Pancreas (tissue), 10 donors: ENCODE data around the gene FEZ2. TPM values are rescaled to one million over a fixed set of nuclear protein-coding genes. Genes with fewer than 3 reads are reported as not detected.

ENCODE experiments used
- ATAC-seq, 4 donors: fragments of 200-7000 bp; cut with Tn5 transposase; one replicate each; pipeline versions ENCODE4 v1.8.0 to v1.9.1; 2020; ENCODE audit warnings: mild to moderate bottlenecking in 4 of 4, moderate library complexity in 4 of 4
- DNase-seq, 6 donors: peaks; one replicate each; pipeline ENCODE4 v3.0.0-alpha.2; 2020
- FAIRE-seq: peaks from 2 replicates; lab custom pipeline; 2012; peaks lifted over from hg19 to GRCh38; lab: Jason Lieb, UNC
- H3K27ac ChIP-seq, 4 donors: fragments of 200-600 bp; sonication (generic); 1 replicate in 3 of 4; 2 replicates in 1 of 4; pipeline versions ENCODE4 v1.5.0 to v1.8.0; 2020
- H3K27me3 ChIP-seq, 4 donors: fragments of 200-600 bp; one replicate each; pipeline ENCODE4 v1.8.0; 2021
- H3K36me3 ChIP-seq, 3 donors: fragments of 200-600 bp; sonication (generic) in 1 of 3; one replicate each; pipeline versions ENCODE4 v1.5.0 to v1.8.0; 2020 to 2021
- H3K4me1 ChIP-seq, 3 donors: fragments of 200-600 bp; one replicate each; pipeline ENCODE4 v1.8.0; 2021
- H3K4me3 ChIP-seq, 4 donors: fragments of 200-600 bp; sonication (generic) in 2 of 4; one replicate each; pipeline versions ENCODE4 v1.5.0 to v1.8.0; 2020 to 2021
- H3K9me3 ChIP-seq, 4 donors: fragments of 200-600 bp; one replicate each; pipeline ENCODE4 v1.8.0; 2021
- CTCF ChIP-seq, 4 donors: fragments of 200-600 bp; sonication (generic) in 3 of 4; IDR thresholded peaks; one replicate each; pipeline versions ENCODE4 v1.5.0 to v1.8.0; 2021; ENCODE audit warnings: antibody characterized with exemption in 4 of 4
- WGBS, 2 donors: extraction: QIAGEN DNeasy Blood & Tissue Kit; methylation state at CpG; one replicate each; pipeline ENCODE4 v1.1.7; 2013; 5-methylcytosine and 5-hydroxymethylcytosine counted together
- intact Hi-C, 3 donors: fragments of 100-400 bp; cut with DNase I; formaldehyde crosslinking; loops; one replicate each; pipeline versions ENCODE4 v1.11.1 to v1.14.2; 2022
- polyA plus RNA-seq, 2 donors: library from polyadenylated mRNA; stranded (reverse); fragments of 200-250 nt; gene quantifications; one replicate each; pipeline ENCODE4 v1.2.3, GENCODE V29; 2013
- total RNA-seq, 6 donors: library from RNA; stranded (reverse); fragmentation: NEBNext Ultra II Directional in 4 of 6; extraction: Animal tissue kit (Norgen Biotek cat#: 25700) in 4 of 6; gene quantifications; one replicate each; pipeline versions ENCODE4 v1.2.1 to v1.2.4, GENCODE V29; 2021 to 2023
- donor health status: healthy with polysubstance abuse.
- donor health status: DM: no; HTN: no; CAD: no; lungs with moderate emphysema.
- donor health status: DM: no; HTN: no; CAD: no.
- donor health status: control.
- donor health status: control.
- donor health status: Bipolar disorder and iron deficiency.
- donor health status: DM: yes; HTN: yes; CAD: no.
- donor health status: DM: no; HTN: no; CAD: no.
- donor health status: DM: no; HTN: no; CAD: no.
- donor health status: DM: yes; HTN: yes; CAD: no.

Gene FEZ2
- total and polyA plus RNA-seq, 8 donors: 7.0 to 18.2 (median 9.4) TPM

DNA sequence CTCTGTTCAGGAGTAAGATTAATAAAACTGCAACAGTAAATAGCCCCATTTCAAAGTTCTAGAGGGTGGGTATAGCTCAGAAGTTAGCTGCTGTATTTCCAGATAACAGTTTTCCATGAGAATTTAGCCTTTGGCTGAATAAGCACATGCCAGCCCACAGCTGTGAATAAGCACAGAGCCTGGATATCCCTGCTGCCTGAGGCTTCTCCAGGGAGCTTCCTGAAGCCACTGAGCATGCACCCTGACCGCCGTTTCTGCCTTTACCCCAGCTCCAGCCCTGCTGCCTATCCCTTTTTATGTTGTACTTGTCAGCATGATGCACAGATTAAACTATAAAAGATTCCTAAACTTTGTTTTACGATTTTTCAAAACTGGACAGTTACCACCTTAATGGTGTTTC is 85.3 kb downstream of the FEZ2 start:
- no peak for ATAC-seq
- Histone ChIP-seq H3K36me3 (peaks cover 0 to 9% (median 0%) of the 10 kb centered on the region in 3 donors), H3K27ac (no peak overlapping the region), H3K4me3 (no peak overlapping the region), H3K9me3 (no peaks in the 10 kb centered on the region), H3K27me3 (no peaks in the 10 kb centered on the region), H3K4me1 (no peaks in the 10 kb centered on the region)
- intact Hi-C loops: no loop called here
- no peak for DNase-seq
- FAIRE-seq: no peak
- WGBS, 2 donors: 70 to 74% methylated on average over 3 of the region's 3 CpGs
- TF ChIP-seq CTCF (IDR thresholded peaks at IDR 0.05): no peak

- intact Hi-C loops: no loop called here
- no peaks in the 10 kb centered on the region for H3K4me1 ChIP-seq
- H3K9me3 ChIP-seq: no peaks in the 10 kb centered on the region
- no peaks in the 10 kb centered on the region for H3K27me3 ChIP-seq
- no peak for FAIRE-seq
- peaks cover 0 to 4% (median 0%) of the 10 kb centered on the region in 3 donors for H3K36me3 ChIP-seq
- H3K27ac ChIP-seq: no peak overlapping the region
- DNase-seq: no peak
- no peak for ATAC-seq
- WGBS, 2 donors: 66% methylated on average over 9 of the region's 9 CpGs
- TF ChIP-seq CTCF (IDR thresholded peaks at IDR 0.05): no peak
- no peak overlapping the region for H3K4me3 ChIP-seq
Observed at GRCh38 chr2:36511858-36512603, 85.9 kb downstream of the FEZ2 start.

DNA sequence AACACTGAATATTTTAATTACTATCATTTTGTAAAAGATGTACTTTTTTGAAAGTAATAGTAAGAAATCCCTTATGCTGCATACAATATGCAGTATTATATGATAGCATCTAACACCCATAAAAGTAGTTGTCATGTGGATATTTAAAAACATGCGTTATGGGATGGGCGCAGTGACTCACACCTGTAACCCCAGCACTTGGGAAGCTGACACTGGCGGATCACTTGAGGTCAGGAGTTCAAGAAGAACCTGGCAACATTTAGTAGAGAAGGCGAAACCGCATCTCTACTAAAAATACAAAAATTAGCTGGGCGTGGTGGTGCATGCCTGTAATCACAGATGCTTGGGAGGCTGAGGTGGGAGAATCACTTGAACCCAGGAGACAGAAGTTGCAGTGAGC is 88.9 kb downstream of the FEZ2 start:
- no peak for FAIRE-seq
- Histone ChIP-seq H3K36me3 (peaks cover 0 to 4% (median 0%) of the 10 kb centered on the region in 3 donors), H3K4me3 (no peak overlapping the region), H3K4me1 (no peaks in the 10 kb centered on the region), H3K27me3 (no peaks in the 10 kb centered on the region), H3K27ac (no peak overlapping the region), H3K9me3 (no peaks in the 10 kb centered on the region)
- no peak for TF ChIP-seq CTCF (IDR thresholded peaks at IDR 0.05)
- DNase-seq: no peak
- WGBS, 2 donors: 74 to 85% methylated on average over 6 of the region's 6 CpGs
- intact Hi-C loops: no loop called here
- ATAC-seq: no peak

GRCh38 chr2:36507408-36507812 is 90.6 kb downstream of the FEZ2 start:
- H3K27ac ChIP-seq: no peak overlapping the region
- H3K27me3 ChIP-seq: no peaks in the 10 kb centered on the region
- no peaks in the 10 kb centered on the region for H3K9me3 ChIP-seq
- peak; percentile 23 for FAIRE-seq
- peak in 1 of 6 donors; percentile 22 for DNase-seq
- ATAC-seq: peak; percentile 50 to 88 (median 81)
- no peaks in the 10 kb centered on the region for H3K4me1 ChIP-seq
- intact Hi-C loops: no loop called here
- no peak overlapping the region for H3K4me3 ChIP-seq
- H3K36me3 ChIP-seq: no peaks in the 10 kb centered on the region
- TF ChIP-seq CTCF (IDR thresholded peaks at IDR 0.05): peak in 3 of 4 donors; percentile 16 to 27 (median 20)

Other genes starting within 250 kb of the FEZ2 start
- 10 to 100 TPM; 15.9 to 29.1 (median 22.5) TPM for gene CRIM1, start 242.4 kb downstream of the FEZ2 start, total RNA-seq
- gene CRIM1, start 242.4 kb downstream of the FEZ2 start, polyA plus RNA-seq: 10 to 100 TPM in 1 of 2 donors, 1 to 10 TPM in 1; 5.2 to 14.7 TPM
- gene VIT, start 98.5 kb upstream of the FEZ2 start, total RNA-seq: 1 to 10 TPM in 1 of 6 donors, under 1 TPM in 5; 0.19 to 2.9 (median 0.34) TPM
- gene VIT, start 98.5 kb upstream of the FEZ2 start, polyA plus RNA-seq: under 1 TPM; 0.35 to 0.42 TPM